Muscle layer of duodenum (tissue), 2 donors: ENCODE measurements around the gene FOXO1.

ENCODE experiments used
- H3K27ac ChIP-seq: one replicate; pipeline ENCODE4 v1.7.0; 2013; ENCODE audit warnings: mild to moderate bottlenecking, low read length
- H3K27me3 ChIP-seq: one replicate; pipeline ENCODE4 v1.7.0; 2013; ENCODE audit warnings: low read depth, mild to moderate bottlenecking, control low read depth, low read length
- H3K36me3 ChIP-seq, 2 donors: one replicate each; pipeline ENCODE4 v1.7.0; 2013; ENCODE audit warnings: low read length in 2 of 2, control low read depth in 1 of 2, mild to moderate bottlenecking in 1 of 2; ENCODE audit not compliant: insufficient read depth in 2 of 2, control insufficient read depth in 1 of 2
- H3K4me1 ChIP-seq, 2 donors: one replicate each; pipeline ENCODE4 v1.7.0; 2013; ENCODE audit warnings: low read length in 2 of 2, mild to moderate bottlenecking in 2 of 2, control low read depth in 1 of 2, moderate library complexity in 1 of 2; ENCODE audit not compliant: insufficient read depth in 2 of 2, control insufficient read depth in 1 of 2
- H3K4me3 ChIP-seq, 2 donors: one replicate each; pipeline ENCODE4 v1.7.0; 2013; ENCODE audit warnings: low read length in 2 of 2, low read depth in 1 of 2, mild to moderate bottlenecking in 1 of 2
- H3K9me3 ChIP-seq, 2 donors: one replicate each; pipeline ENCODE4 v1.7.0; 2013; ENCODE audit warnings: low read length in 2 of 2, control low read depth in 1 of 2, mild to moderate bottlenecking in 1 of 2; ENCODE audit not compliant: control insufficient read depth in 1 of 2
- donor health status: healthy.

The FOXO1 gene

GRCh38 chr13:40635315-40635995 lies 31.0 kb downstream of the FOXO1 start:
- Histone ChIP-seq H3K36me3 (no peaks in the 10 kb centered on the region), H3K4me3 (no peak overlapping the region), H3K4me1 (peaks cover 0 to 38% of the 10 kb centered on the region in 2 donors), H3K27ac (no peak overlapping the region), H3K27me3 (no peaks in the 10 kb centered on the region), H3K9me3 (no peaks in the 10 kb centered on the region)

DNA sequence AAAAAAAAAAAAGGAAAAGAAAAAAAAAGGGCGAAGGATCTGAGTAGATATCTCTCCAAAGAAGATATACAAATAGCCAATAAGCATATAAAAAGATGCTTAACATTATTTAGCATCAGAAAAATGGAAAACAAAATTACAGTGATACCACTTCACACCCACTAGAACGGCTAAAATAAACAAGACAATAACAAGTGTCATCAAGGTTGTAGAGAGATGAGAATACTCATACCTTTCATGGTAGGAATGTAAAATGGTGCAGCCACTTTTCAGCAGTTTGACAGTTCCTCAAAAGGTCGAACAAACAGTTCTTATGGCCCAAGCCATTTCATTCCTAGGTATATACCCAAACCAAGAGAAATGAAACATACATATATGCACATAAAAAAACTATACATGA lies 33.5 kb downstream of the FOXO1 start:
- peaks cover 0 to 23% of the 10 kb centered on the region in 2 donors for H3K4me1 ChIP-seq
- H3K27me3 ChIP-seq: no peaks in the 10 kb centered on the region

GRCh38 chr13:40631605-40632004 lies 34.8 kb downstream of the FOXO1 start:
- H3K9me3 ChIP-seq: no peaks in the 10 kb centered on the region
- H3K4me1 ChIP-seq: peaks cover 0 to 22% of the 10 kb centered on the region in 2 donors
- H3K27ac ChIP-seq: no peak overlapping the region
- H3K27me3 ChIP-seq: no peaks in the 10 kb centered on the region
- H3K36me3 ChIP-seq: no peaks in the 10 kb centered on the region
- no peak overlapping the region for H3K4me3 ChIP-seq

More for the DNA sequence above, 33.5 kb downstream of the FOXO1 start:
- Histone ChIP-seq H3K27ac (no peak overlapping the region), H3K4me3 (no peak overlapping the region), H3K36me3 (no peaks in the 10 kb centered on the region), H3K9me3 (no peaks in the 10 kb centered on the region)

DNA sequence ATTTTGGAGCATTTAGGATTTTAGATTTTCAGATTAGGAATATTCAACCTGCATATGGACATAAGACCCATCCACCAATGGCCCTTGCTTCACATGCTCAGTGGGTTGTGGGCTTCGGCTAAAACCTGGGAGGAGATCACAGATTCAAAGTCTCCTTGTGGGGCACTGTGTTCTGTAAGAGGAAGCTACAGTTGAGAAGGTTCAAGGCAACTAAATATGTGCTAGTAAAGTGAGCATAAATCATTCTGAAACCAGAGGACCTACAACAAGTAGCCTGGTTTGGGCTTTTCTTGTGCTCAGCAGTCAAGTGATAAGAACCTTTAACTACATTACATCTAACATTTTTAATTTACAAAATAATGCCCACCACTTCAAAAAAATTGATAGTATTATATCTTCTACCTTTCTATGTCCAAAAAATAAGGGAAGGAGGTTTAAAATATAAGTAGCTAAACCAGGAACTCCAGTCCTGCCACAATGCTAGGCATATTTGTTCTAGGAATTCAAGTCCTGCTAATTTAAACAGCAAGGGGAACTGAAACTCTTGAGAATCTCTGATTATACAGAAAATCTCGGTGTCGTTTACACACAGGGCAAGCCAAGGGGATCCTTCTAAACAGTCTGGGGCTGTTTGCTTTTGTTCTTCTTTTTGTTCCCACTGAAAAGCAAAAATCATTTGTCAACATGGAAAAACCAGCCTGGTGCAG lies 36.6 kb downstream of the FOXO1 start:
- Histone ChIP-seq H3K9me3 (no peaks in the 10 kb centered on the region), H3K4me3 (no peak overlapping the region), H3K27me3 (no peaks in the 10 kb centered on the region), H3K36me3 (no peaks in the 10 kb centered on the region), H3K4me1 (peaks cover 0 to 20% of the 10 kb centered on the region in 2 donors), H3K27ac (no peak overlapping the region)

- Histone ChIP-seq H3K27me3 (no peaks in the 10 kb centered on the region), H3K4me3 (no peak overlapping the region), H3K4me1 (peaks cover 0 to 31% of the 10 kb centered on the region in 2 donors), H3K27ac (no peak overlapping the region), H3K36me3 (no peaks in the 10 kb centered on the region), H3K9me3 (no peaks in the 10 kb centered on the region)
These were observed 39.5 kb downstream of the FOXO1 start for GRCh38 chr13:40626977-40627376.

- peaks cover 0 to 31% of the 10 kb centered on the region in 2 donors for H3K4me1 ChIP-seq
These were observed 39.9 kb downstream of the FOXO1 start for GRCh38 chr13:40626561-40626960.

GRCh38 chr13:40624986-40625385 lies 41.5 kb downstream of the FOXO1 start:
- H3K27ac ChIP-seq: no peak overlapping the region
- H3K27me3 ChIP-seq: no peaks in the 10 kb centered on the region
- peaks cover 0 to 24% of the 10 kb centered on the region in 2 donors for H3K4me1 ChIP-seq
- H3K4me3 ChIP-seq: no peak overlapping the region
- H3K9me3 ChIP-seq: no peaks in the 10 kb centered on the region
- H3K36me3 ChIP-seq: no peaks in the 10 kb centered on the region

More at GRCh38 chr13:40626561-40626960, 39.9 kb downstream of the FOXO1 start:
- Histone ChIP-seq H3K36me3 (no peaks in the 10 kb centered on the region), H3K27ac (no peak overlapping the region), H3K27me3 (no peaks in the 10 kb centered on the region), H3K4me3 (no peak overlapping the region), H3K9me3 (no peaks in the 10 kb centered on the region)

DNA sequence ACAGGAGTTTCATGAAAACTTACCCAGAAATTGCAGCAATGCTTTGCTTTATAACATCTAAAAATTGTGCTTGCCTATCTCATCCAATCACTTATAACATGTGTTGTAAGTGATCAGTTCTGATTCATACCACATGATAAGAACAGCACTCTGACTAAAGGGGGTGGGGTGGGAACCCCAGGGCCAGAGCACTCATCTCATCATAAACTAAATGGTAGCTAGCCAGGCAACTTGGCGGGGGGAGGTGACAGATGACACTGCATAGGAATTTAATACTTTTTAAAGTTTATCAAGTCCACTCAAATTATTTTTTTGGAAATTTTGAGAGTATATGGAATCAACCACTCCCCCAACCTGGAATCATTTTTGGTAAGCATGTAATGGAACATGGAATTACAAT lies 42.1 kb downstream of the FOXO1 start:
- Histone ChIP-seq H3K36me3 (no peaks in the 10 kb centered on the region), H3K9me3 (no peaks in the 10 kb centered on the region), H3K27me3 (no peaks in the 10 kb centered on the region), H3K4me1 (peaks cover 0 to 21% of the 10 kb centered on the region in 2 donors), H3K4me3 (no peak overlapping the region), H3K27ac (no peak overlapping the region)

DNA sequence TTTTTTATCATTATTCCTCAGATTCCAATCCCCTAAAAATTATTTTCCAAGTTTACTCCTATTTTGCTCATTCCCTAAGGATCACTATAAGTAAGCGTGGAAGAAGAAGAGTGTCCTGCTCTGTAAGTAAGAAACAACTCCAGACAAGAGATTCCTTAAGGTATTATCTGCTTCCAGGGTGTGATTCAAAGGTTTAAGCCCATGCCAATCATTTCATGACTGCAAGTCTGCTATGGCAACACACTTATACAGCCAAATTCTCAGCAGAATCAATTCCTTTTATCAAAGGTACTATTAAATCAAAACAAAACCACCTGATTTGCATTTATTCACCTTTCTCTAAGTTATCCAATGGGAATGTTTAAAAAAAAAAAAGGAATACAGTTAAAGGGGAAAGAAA lies 43.7 kb downstream of the FOXO1 start:
- no peak overlapping the region for H3K27ac ChIP-seq
- no peaks in the 10 kb centered on the region for H3K36me3 ChIP-seq
- no peaks in the 10 kb centered on the region for H3K9me3 ChIP-seq
- H3K27me3 ChIP-seq: no peaks in the 10 kb centered on the region
- no peak overlapping the region for H3K4me3 ChIP-seq
- H3K4me1 ChIP-seq: peaks cover 0 to 19% of the 10 kb centered on the region in 2 donors

DNA sequence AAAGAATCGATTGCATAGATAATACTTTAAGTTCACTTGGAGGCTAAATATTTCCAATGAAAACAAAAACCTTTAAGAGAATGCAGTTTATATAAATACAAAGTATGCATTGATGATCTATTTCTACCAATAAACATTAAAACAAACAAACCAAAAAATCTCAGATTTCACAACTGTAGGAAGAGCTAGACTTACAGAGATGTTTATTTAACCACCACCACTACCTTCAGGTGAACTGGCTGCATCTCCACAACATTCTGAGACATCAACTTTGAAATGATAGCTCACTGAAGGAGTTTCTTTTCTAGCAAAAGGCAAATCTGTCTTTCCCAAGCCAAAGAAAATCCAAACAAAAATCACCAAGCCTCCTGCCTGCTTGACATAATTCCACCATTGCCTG lies 44.2 kb downstream of the FOXO1 start:
- Histone ChIP-seq H3K36me3 (no peaks in the 10 kb centered on the region), H3K4me1 (peaks cover 0 to 19% of the 10 kb centered on the region in 2 donors), H3K9me3 (no peaks in the 10 kb centered on the region), H3K27me3 (no peaks in the 10 kb centered on the region), H3K4me3 (no peak overlapping the region), H3K27ac (no peak overlapping the region)

DNA sequence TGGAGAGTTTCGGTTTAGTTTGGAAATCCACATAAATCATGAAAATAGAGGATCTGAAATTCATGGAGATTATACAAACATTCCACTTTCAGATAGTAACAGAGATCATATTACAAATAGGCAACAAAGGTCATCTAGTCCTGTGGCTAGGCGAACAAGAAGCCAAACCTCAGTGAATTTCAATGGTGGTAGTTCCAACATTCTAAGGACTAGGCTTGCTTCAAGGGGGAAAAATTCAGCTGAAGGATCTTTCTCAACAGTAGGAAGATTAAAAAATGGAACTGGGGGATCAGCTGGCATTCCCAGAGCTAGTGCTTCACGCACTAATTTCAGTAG lies 47.0 kb downstream of the FOXO1 start:
- Histone ChIP-seq H3K27me3 (no peaks in the 10 kb centered on the region), H3K4me3 (no peak overlapping the region), H3K9me3 (no peaks in the 10 kb centered on the region), H3K36me3 (no peaks in the 10 kb centered on the region), H3K27ac (no peak overlapping the region), H3K4me1 (peaks cover 0 to 21% of the 10 kb centered on the region in 2 donors)
